Ovary (tissue), 9 donors: ENCODE data around the gene MAB21L3. TPM values are rescaled to one million over a fixed set of nuclear protein-coding genes. Genes with fewer than 3 reads are reported as not detected.

Experiments
- DNase-seq, 5 donors: peaks; one replicate each; pipeline ENCODE4 v3.0.0-alpha.2; 2019 to 2020
- H3K27ac ChIP-seq, 2 donors: fragments of 200-600 bp; one replicate each; pipeline versions ENCODE4 v1.5.1 to v1.8.0; 2019 to 2022
- H3K27me3 ChIP-seq: fragments of 200-600 bp; one replicate; pipeline ENCODE4 v1.8.0; 2022
- H3K36me3 ChIP-seq: fragments of 200-600 bp; sonication (generic); one replicate; pipeline ENCODE4 v1.5.1; 2019
- H3K4me1 ChIP-seq: one replicate; pipeline ENCODE4 v1.8.1; 2013; ENCODE audit warnings: mild to moderate bottlenecking, moderate library complexity; ENCODE audit not compliant: insufficient read depth
- H3K4me3 ChIP-seq: fragments of 200-600 bp; sonication (generic); one replicate; pipeline ENCODE4 v1.5.1; 2017
- H3K9me3 ChIP-seq, 2 donors: fragments of 200-600 bp in 1 of 2; sonication (generic) in 1 of 2; one replicate each; pipeline versions ENCODE4 v1.5.1 to v1.8.1; 2013 to 2019; ENCODE audit warnings: mild to moderate bottlenecking in 1 of 2, moderate library complexity in 1 of 2
- CTCF ChIP-seq, 3 donors: fragments of 450-650 bp in 2 of 3; fragments of 200-600 bp in 1 of 3; IDR thresholded peaks; one replicate each; pipeline versions ENCODE4 v1.5.1 to v1.8.0; 2016 to 2022; ENCODE audit warnings: antibody characterized with exemption in 3 of 3, mild to moderate bottlenecking in 1 of 3
- EP300 ChIP-seq: sonication (generic); formaldehyde crosslinking; IDR thresholded peaks from one replicate; pipeline ENCODE4 v1.6.1; 2017; ENCODE audit warnings: antibody characterized with exemption
- POLR2A ChIP-seq: fragments of 450-650 bp; IDR thresholded peaks from one replicate; pipeline ENCODE4 v1.6.1; 2017; ENCODE audit warnings: antibody characterized with exemption, mild to moderate bottlenecking, moderate library complexity
- WGBS, 3 donors: extraction: QIAGEN DNeasy Blood & Tissue Kit in 1 of 3; methylation state at CpG; one replicate each; pipeline versions ENCODE4 v1.1.5 to v1.1.7; 2013 to 2017; 5-methylcytosine and 5-hydroxymethylcytosine counted together
- intact Hi-C, 4 donors: fragments of 100-400 bp; cut with DNase I; formaldehyde crosslinking; loops; one replicate each; pipeline versions ENCODE4 v1.11.0 to v1.15.1; 2022 to 2023
- polyA plus RNA-seq, 2 donors: library from polyadenylated mRNA; stranded (reverse); fragments of 200-250 nt in 1 of 2; fragments of 350-450 nt in 1 of 2; fragmentation: Illumina TruSeq in 1 of 2; extraction: RNeasy Lipid Tissue Mini Kit (QIAGEN cat#74804) in 1 of 2; gene quantifications; one replicate each; pipeline ENCODE4 v1.2.3, GENCODE V29; 2013 to 2014
- total RNA-seq, 7 donors: library from RNA; depleted of rRNA in 2 of 7; stranded (reverse); fragments of >200 nt in 2 of 7; fragmentation: NEBNext Ultra II Directional in 3 of 7; extraction: Animal tissue kit (Norgen Biotek cat#: 25700) in 3 of 7; gene quantifications; one replicate each; pipeline versions ENCODE4 v1.1.0 to v1.2.4, GENCODE V29; 2016 to 2023
- donor health status: DM: no; HTN: no; CAD: no; lungs with moderate emphysema.
- donor health status: DM: no; HTN: no; CAD: no.
- donor health status: Bipolar disorder and iron deficiency.
- donor health status: DM: yes; HTN: yes; CAD: no.
- donor health status: DM: no; HTN: no; CAD: no.
- donor health status: DM: yes; HTN: yes; CAD: no.

Gene MAB21L3
- total and polyA plus RNA-seq, 9 donors, result not detected

GRCh38 chr1:116147114-116147510 is 35.9 kb downstream of the MAB21L3 start:
- H3K9me3 ChIP-seq, result no peaks in the 10 kb centered on the region

GRCh38 chr1:116147972-116148371 is 36.8 kb downstream of the MAB21L3 start:
- Histone ChIP-seq H3K36me3 (no peaks in the 10 kb centered on the region), H3K9me3 (no peaks in the 10 kb centered on the region), H3K27ac (no peak overlapping the region), H3K4me3 (no peak overlapping the region), H3K4me1 (no peaks in the 10 kb centered on the region), H3K27me3 (no peaks in the 10 kb centered on the region)
- no peak for TF ChIP-seq POLR2A
- no peak for TF ChIP-seq EP300
- TF ChIP-seq CTCF (IDR thresholded peaks at IDR 0.05), result no peak
- intact Hi-C loops, result loop anchor here in 2 of 4 donors (5.0 kb wide), 2 partner anchors 344 to 349 kb away; no protein-coding TSS in a partner anchor
- 79 to 87% (median 86%) methylated on average over 4 of the region's 4 CpGs for WGBS, 3 donors
- no peak for DNase-seq

More at GRCh38 chr1:116147114-116147510, 35.9 kb downstream of the MAB21L3 start:
- intact Hi-C loops, result loop anchor here in 2 of 4 donors (5.0 kb wide), 2 partner anchors 345 to 350 kb away; no protein-coding TSS in a partner anchor
- DNase-seq, result no peak
- 59 to 74% (median 64%) methylated on average over 3 of the region's 3 CpGs for WGBS, 3 donors
- no peaks in the 10 kb centered on the region for H3K36me3 ChIP-seq
- H3K27me3 ChIP-seq, result no peaks in the 10 kb centered on the region
- H3K4me1 ChIP-seq, result no peaks in the 10 kb centered on the region
- no peak for TF ChIP-seq EP300
- no peak for TF ChIP-seq CTCF (IDR thresholded peaks at IDR 0.05)
- TF ChIP-seq POLR2A, result no peak
- H3K27ac ChIP-seq, result no peak overlapping the region
- H3K4me3 ChIP-seq, result no peak overlapping the region

GRCh38 chr1:116148967-116149366 is 37.8 kb downstream of the MAB21L3 start:
- no peaks in the 10 kb centered on the region for H3K36me3 ChIP-seq
- TF ChIP-seq EP300, result no peak
- no peak overlapping the region for H3K4me3 ChIP-seq
- H3K27ac ChIP-seq, result no peak overlapping the region
- 70 to 76% (median 71%) methylated on average over 3 of the region's 3 CpGs for WGBS, 3 donors
- H3K27me3 ChIP-seq, result no peaks in the 10 kb centered on the region
- intact Hi-C loops, result loop anchor here in 2 of 4 donors (5.0 kb wide), 2 partner anchors 343 to 348 kb away; no protein-coding TSS in a partner anchor
- DNase-seq, result no peak
- H3K4me1 ChIP-seq, result no peaks in the 10 kb centered on the region
- H3K9me3 ChIP-seq, result no peaks in the 10 kb centered on the region

GRCh38 chr1:116150368-116150767 is 39.2 kb downstream of the MAB21L3 start:
- Histone ChIP-seq H3K4me1 (no peaks in the 10 kb centered on the region), H3K9me3 (no peaks in the 10 kb centered on the region), H3K27ac (no peak overlapping the region), H3K27me3 (no peaks in the 10 kb centered on the region), H3K4me3 (no peak overlapping the region), H3K36me3 (no peaks in the 10 kb centered on the region)
- 95% methylated on average over 4 of the region's 4 CpGs for WGBS, 3 donors
- no peak for DNase-seq
- no peak for TF ChIP-seq POLR2A
- intact Hi-C loops, result loop anchor here in 1 of 4 donors (5.0 kb wide), 1 partner anchor 337 kb away; no protein-coding TSS in a partner anchor

- DNase-seq, result peak; percentile 61 to 84 (median 69)
- peak overlapping the region in 1 of 2 donors; percentile 45 for H3K27ac ChIP-seq
Observed at GRCh38 chr1:116151739-116152576, 40.8 kb downstream of the MAB21L3 start.

More at GRCh38 chr1:116151739-116152576, 40.8 kb downstream of the MAB21L3 start:
- TF ChIP-seq EP300, result no peak
- no peak for TF ChIP-seq POLR2A
- TF ChIP-seq CTCF (IDR thresholded peaks at IDR 0.05), result peak; percentile 68 to 87 (median 80)
- H3K9me3 ChIP-seq, result no peaks in the 10 kb centered on the region
- no peaks in the 10 kb centered on the region for H3K27me3 ChIP-seq
- 7 to 12% (median 8%) methylated on average over 30 to 46 of the region's 46 CpGs for WGBS, 3 donors
- H3K4me3 ChIP-seq, result peak overlapping the region; percentile 31
- H3K4me1 ChIP-seq, result no peaks in the 10 kb centered on the region
- no peaks in the 10 kb centered on the region for H3K36me3 ChIP-seq
- intact Hi-C loops, result loop anchor here in 1 of 4 donors (5.0 kb wide), 1 partner anchor 335 kb away; no protein-coding TSS in a partner anchor
